BLaER1 treated with 17β-estradiol and CSF1 and Interleukin-3, amounts not matched to agents 10 nM and 100 nM (cell line): ENCODE measurements around the gene DIP2C.
A peak's percentile ranks its signal among the peaks of the same experiment; 100 is the strongest.

ENCODE experiments used
- H3K27ac ChIP-seq, 11 experiments: shearing (Covaris generic); formaldehyde crosslinking; 2 replicates each; pipeline ENCODE4 v1.8.1; 2022
- H3K27me3 ChIP-seq, 11 experiments: shearing (Covaris generic); formaldehyde crosslinking; 2 replicates each; pipeline ENCODE4 v1.8.1; 2022
- H3K36me3 ChIP-seq, 11 experiments: shearing (Covaris generic); formaldehyde crosslinking; 2 replicates each; pipeline ENCODE4 v1.8.1; 2022
- H3K4me1 ChIP-seq, 10 experiments: shearing (Covaris generic); formaldehyde crosslinking; 2 replicates each; pipeline ENCODE4 v1.8.1; 2022
- H3K4me2 ChIP-seq, 11 experiments: shearing (Covaris generic); formaldehyde crosslinking; 2 replicates each; pipeline ENCODE4 v1.8.1; 2022
- H3K4me3 ChIP-seq, 10 experiments: shearing (Covaris generic); formaldehyde crosslinking; 2 replicates each; pipeline ENCODE4 v1.8.1; 2022
- H3K9ac ChIP-seq, 11 experiments: shearing (Covaris generic); formaldehyde crosslinking; 2 replicates each; pipeline ENCODE4 v1.8.1; 2022
- H3K9me3 ChIP-seq, 11 experiments: shearing (Covaris generic); formaldehyde crosslinking; replicated peaks in 1 of 11; 2 replicates each; pipeline ENCODE4 v1.8.1; 2022
- H4K20me1 ChIP-seq, 11 experiments: shearing (Covaris generic); formaldehyde crosslinking; 2 replicates each; pipeline ENCODE4 v1.8.1; 2022
- Cebpa-rat ChIP-seq, 11 experiments: shearing (Covaris generic); IDR thresholded peaks; 2 replicates each; pipeline ENCODE4 v1.8.1; 2022

The DIP2C gene

GRCh38 chr10:391847-392704 is 297.4 kb downstream of the DIP2C start:
- no peak for TF ChIP-seq Cebpa-rat (IDR thresholded peaks at IDR 0.05)
- Histone ChIP-seq H3K9me3 (no peaks in the 10 kb centered on the region), H3K4me3 (no peak overlapping the region)

GRCh38 chr10:391305-391704 is 298.2 kb downstream of the DIP2C start:
- Histone ChIP-seq H4K20me1 (peaks cover 0 to 6% (median 0%) of the 10 kb centered on the region in 11 experiments; a peak in 1 of 22 replicates), H3K4me2 (no peak overlapping the region), H3K27me3 (no peaks in the 10 kb centered on the region), H3K4me1 (peaks cover 30 to 56% (median 37%) of the 10 kb centered on the region in 10 experiments), H3K4me3 (no peak overlapping the region), H3K9ac (no peak overlapping the region), H3K9me3 (no peaks in the 10 kb centered on the region), H3K36me3 (peaks cover 0 to 42% (median 20%) of the 10 kb centered on the region in 11 experiments; a peak in 11 of 22 replicates), H3K27ac (no peak overlapping the region)
- no peak for TF ChIP-seq Cebpa-rat (IDR thresholded peaks at IDR 0.05)

More at GRCh38 chr10:391847-392704, 297.4 kb downstream of the DIP2C start:
- Histone ChIP-seq H3K36me3 (peaks cover 0 to 35% (median 17%) of the 10 kb centered on the region in 11 experiments; a peak in 11 of 22 replicates), H3K9ac (no peak overlapping the region), H4K20me1 (peaks cover 0 to 6% (median 0%) of the 10 kb centered on the region in 11 experiments; a peak in 1 of 22 replicates), H3K4me2 (no peak overlapping the region), H3K27ac (no peak overlapping the region), H3K4me1 (peaks cover 32 to 59% (median 43%) of the 10 kb centered on the region in 10 experiments), H3K27me3 (no peaks in the 10 kb centered on the region)

GRCh38 chr10:390449-391100 is 298.9 kb downstream of the DIP2C start:
- TF ChIP-seq Cebpa-rat (IDR thresholded peaks at IDR 0.05) = no peak
- Histone ChIP-seq H3K9me3 (no peaks in the 10 kb centered on the region), H3K9ac (no peak overlapping the region), H3K4me2 (no peak overlapping the region), H3K4me3 (no peak overlapping the region), H3K27ac (no peak overlapping the region), H4K20me1 (peaks cover 0 to 6% (median 0%) of the 10 kb centered on the region in 11 experiments; a peak in 1 of 22 replicates), H3K36me3 (peaks cover 0 to 46% (median 28%) of the 10 kb centered on the region in 11 experiments; a peak in 11 of 22 replicates), H3K27me3 (no peaks in the 10 kb centered on the region), H3K4me1 (peaks cover 23 to 48% (median 33%) of the 10 kb centered on the region in 10 experiments)

DNA sequence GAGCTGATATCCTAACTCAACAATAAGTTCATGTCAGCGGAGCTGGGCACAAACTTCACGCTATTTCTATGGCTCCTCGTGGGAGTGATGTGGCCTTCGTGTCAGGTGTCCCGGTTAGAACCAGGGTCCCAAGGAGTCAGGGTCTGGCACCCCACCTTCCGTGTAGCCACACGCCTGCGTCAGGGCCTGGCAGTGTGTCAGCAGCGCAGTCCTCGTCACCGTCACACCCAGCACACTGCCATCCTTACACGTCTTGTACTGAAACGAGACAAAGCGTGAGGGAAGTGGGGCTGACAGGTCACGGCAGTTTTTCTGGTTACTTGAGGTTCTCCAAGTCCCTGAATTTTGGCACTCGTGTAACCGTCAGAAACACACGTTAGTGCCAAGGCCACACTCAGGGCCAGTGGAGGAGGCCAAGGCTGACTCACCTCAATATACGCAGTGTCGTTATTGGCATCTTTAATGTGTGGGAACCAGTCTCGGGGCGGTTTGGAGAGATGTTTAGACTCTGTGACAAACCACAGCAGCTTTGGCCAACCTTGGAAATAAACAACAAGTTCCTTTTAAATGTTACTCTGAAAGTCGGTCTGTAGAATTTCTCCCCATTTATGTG is 299.5 kb downstream of the DIP2C start:
- peaks cover 0 to 6% (median 0%) of the 10 kb centered on the region in 11 experiments; a peak in 2 of 22 replicates for H4K20me1 ChIP-seq
- no peaks in the 10 kb centered on the region for H3K27me3 ChIP-seq
- H3K27ac ChIP-seq = no peak overlapping the region
- peaks cover 19 to 46% (median 33%) of the 10 kb centered on the region in 10 experiments for H3K4me1 ChIP-seq
- no peaks in the 10 kb centered on the region for H3K9me3 ChIP-seq
- peaks cover 0 to 50% (median 29%) of the 10 kb centered on the region in 11 experiments; a peak in 11 of 22 replicates for H3K36me3 ChIP-seq
- no peak overlapping the region for H3K4me3 ChIP-seq
- H3K4me2 ChIP-seq = peak overlapping the region in 2 of 11 experiments; percentile 80 to 84; a peak in 1 of 22 replicates
- no peak overlapping the region for H3K9ac ChIP-seq
- no peak for TF ChIP-seq Cebpa-rat (IDR thresholded peaks at IDR 0.05)

DNA sequence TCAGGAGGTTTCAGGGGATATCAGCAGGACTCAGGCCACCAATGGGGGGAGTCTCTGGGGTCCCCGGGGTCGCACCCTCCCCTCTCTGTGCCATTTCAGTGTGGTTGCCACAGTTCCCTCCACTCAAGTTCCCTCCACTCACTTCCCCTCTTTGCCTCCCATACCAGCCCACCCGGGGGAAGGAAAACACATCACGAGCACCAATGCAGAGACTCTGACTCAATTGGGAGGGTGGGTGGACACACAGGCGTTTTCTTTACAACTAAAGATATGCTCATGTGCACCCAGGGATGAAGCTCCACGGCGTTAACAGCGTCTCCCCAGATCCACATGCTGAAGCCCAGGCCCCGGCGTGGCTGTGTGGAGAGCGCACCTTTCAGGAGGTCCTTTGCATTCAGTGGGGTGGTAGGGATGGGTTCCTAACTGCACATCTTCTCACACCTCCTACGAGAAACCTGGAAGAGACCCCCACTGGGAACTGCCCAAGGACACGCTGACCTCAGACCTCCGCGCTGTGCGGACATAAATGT is 300.1 kb downstream of the DIP2C start:
- Histone ChIP-seq H3K9ac (no peak overlapping the region), H3K4me1 (peaks cover 19 to 41% (median 33%) of the 10 kb centered on the region in 10 experiments), H3K36me3 (peaks cover 0 to 57% (median 36%) of the 10 kb centered on the region in 11 experiments; a peak in 12 of 22 replicates), H3K9me3 (no peaks in the 10 kb centered on the region), H4K20me1 (peaks cover 0 to 6% (median 0%) of the 10 kb centered on the region in 11 experiments; a peak in 2 of 22 replicates), H3K4me2 (peak overlapping the region; percentile 14 to 84 (median 73); a peak in 17 of 22 replicates), H3K4me3 (no peak overlapping the region), H3K27ac (peak overlapping the region in 4 of 11 experiments; percentile 29 to 45 (median 34); a peak in 6 of 22 replicates), H3K27me3 (no peaks in the 10 kb centered on the region)
- TF ChIP-seq Cebpa-rat (IDR thresholded peaks at IDR 0.05) = no peak

- H3K9me3 ChIP-seq = no peaks in the 10 kb centered on the region
- peak overlapping the region in 5 of 11 experiments; percentile 29 to 45 (median 32); a peak in 6 of 22 replicates for H3K27ac ChIP-seq
- peaks cover 0 to 63% (median 39%) of the 10 kb centered on the region in 11 experiments; a peak in 12 of 22 replicates for H3K36me3 ChIP-seq
- TF ChIP-seq Cebpa-rat (IDR thresholded peaks at IDR 0.05) = no peak
- H3K27me3 ChIP-seq = no peaks in the 10 kb centered on the region
- H4K20me1 ChIP-seq = peaks cover 0 to 6% (median 0%) of the 10 kb centered on the region in 11 experiments; a peak in 2 of 22 replicates
- peak overlapping the region in 1 of 11 experiments; percentile 15; a peak in 1 of 22 replicates for H3K9ac ChIP-seq
- peak overlapping the region; percentile 60 to 84 (median 73) for H3K4me2 ChIP-seq
- H3K4me1 ChIP-seq = peaks cover 19 to 34% (median 30%) of the 10 kb centered on the region in 10 experiments
- H3K4me3 ChIP-seq = no peak overlapping the region
Measured at GRCh38 chr10:388661-389045, 300.8 kb downstream of the DIP2C start.

DNA sequence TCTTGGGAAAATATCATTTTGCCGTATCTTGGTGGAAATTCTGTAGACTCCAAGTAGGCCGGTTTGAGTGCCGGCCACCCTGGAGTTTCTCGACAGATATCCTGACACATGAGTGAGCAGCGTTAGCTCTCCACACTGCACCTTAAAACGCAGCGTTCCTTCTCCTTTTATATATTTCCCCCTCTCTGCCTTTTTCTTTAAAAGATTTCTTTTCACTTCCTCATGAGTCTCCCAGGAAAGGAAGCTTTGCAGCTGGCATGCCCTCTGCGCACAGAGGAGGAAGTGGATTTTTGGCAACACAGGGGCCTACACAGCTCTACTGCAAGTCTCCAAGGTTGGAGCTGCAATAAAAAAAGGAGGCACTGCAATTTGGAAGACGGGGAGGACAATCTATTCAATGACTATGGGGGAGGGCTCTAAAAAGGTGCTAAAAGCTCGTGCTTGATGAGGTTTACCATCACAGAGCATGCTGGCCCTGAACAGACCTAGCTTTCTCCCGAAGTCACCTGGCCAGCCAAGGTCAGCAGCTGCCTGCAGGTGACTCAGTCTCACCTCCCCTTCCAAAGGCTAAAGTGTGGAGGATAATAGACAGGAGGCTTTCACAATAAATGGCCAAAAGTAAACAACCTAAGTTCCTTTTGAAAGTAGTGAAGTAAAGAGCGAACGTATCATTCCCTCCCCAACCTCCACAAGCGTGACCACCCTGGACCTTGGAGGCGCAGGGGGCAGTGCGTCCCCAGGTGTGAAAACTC is 301.4 kb downstream of the DIP2C start:
- Histone ChIP-seq H3K9ac (peak overlapping the region in 5 of 11 experiments; percentile 1 to 31 (median 15); a peak in 1 of 22 replicates), H3K4me1 (peaks cover 19 to 34% (median 28%) of the 10 kb centered on the region in 10 experiments), H3K9me3 (no peaks in the 10 kb centered on the region), H4K20me1 (peaks cover 0 to 6% (median 0%) of the 10 kb centered on the region in 11 experiments; a peak in 2 of 22 replicates), H3K27me3 (no peaks in the 10 kb centered on the region), H3K27ac (peak overlapping the region in 7 of 11 experiments; percentile 8 to 56 (median 33); a peak in 9 of 22 replicates), H3K4me2 (peak overlapping the region; percentile 60 to 84 (median 73)), H3K36me3 (peaks cover 0 to 63% (median 39%) of the 10 kb centered on the region in 11 experiments; a peak in 12 of 22 replicates), H3K4me3 (no peak overlapping the region)
- TF ChIP-seq Cebpa-rat (IDR thresholded peaks at IDR 0.05) = no peak
